ENCODE measurements around the gene PTPRB.

PTPRB gene

DNA sequence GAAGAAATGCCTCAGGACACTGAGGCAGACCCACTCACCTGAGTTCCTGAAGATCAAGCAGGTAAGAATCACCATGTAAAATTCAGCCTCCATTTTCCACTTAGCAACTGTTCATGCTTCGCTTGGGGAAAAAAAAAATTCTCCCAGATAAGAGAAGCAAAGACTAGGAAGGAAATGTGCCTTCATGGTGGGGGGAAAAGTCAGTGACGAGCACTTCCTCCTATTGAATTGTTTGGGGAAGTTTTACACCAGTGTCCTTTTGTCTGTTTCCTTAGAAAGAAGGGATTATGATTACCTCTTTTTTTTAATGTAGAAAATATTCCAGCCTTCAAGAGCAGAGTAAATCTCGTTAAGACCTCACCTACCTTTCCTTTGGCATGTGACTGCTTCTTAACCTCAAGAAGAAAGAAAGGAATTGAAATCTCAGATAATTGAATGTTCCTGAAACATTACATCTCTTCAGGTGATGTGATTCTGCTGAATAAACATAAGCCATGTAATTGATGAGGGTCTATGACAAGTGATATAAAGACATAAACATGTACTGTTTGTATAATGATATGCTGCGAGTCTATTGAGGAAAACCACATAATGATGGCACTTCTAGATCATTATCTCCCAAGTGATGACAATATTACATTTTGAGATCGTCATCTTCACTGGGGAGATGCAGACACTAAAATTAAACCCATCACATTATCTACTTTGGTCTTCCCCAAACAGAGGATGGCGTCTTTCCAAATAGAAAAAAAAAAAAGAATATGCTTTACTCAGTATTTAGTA lies at the start of gene PTPRB:
TSS of gene PTPRB (minus strand) at position 127 of the 783 bp plus-strand sequence. CDS start at position 93, 34 bp downstream.
- no peak for DNase-seq

DNA sequence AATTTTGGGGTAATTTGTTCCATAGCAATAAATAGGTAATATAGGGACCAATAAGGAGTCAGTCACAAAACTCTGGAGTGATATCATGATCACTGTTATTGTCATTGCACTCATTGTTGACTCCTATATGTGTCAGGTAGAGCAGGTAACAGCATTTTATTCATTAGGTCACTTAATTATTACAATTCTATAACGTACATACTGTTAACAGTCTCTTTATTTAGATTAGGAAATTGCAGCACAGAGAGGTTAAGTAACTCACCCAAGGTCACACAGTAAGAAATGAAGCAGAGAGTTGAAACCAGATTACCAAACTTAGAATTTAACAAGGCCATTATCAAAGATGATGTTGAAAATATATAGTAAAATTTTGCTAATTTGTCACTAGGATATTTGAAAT lies 49.7 kb upstream of the PTPRB start:
- no peak for DNase-seq

DNA sequence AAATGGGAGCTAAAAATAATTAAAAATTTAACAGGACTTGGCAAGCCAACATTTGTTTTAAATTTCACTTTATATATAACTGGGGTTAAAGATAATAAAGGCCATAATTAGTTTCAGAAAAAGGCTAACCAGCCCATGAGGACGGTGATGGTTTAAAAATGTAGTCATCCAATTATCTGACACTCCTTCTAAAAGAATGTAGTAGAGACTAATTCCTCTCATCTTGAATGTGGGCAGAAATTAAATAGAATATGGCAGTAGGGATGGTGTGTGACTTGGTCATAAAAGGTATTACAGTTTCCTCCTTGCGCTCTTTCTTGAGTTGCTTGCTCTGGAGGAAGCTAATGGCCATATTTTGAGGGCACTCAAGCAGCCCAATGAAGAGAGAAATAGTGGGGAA lies 49.1 kb upstream of the PTPRB start:
- DNase-seq, result no peak

DNA sequence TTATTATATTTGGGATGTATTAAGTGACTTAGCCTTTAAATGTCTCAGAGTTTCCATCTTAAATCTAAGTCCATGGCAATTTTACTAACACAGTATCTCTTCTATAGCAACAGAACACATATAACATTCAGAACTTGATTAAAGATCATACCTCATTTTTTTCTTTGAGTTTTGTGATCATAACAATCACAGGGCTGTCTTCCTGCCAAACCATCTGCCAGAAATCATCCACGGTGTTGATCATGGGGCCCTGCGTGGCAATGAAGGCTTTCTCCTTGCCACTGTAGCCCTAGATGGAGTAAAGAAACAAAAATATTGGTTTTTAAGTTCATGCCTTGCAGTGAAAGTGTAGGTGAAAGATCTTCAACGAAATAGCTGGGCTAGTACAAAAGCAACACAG lies 46.7 kb upstream of the PTPRB start:
- DNase-seq, result no peak

DNA sequence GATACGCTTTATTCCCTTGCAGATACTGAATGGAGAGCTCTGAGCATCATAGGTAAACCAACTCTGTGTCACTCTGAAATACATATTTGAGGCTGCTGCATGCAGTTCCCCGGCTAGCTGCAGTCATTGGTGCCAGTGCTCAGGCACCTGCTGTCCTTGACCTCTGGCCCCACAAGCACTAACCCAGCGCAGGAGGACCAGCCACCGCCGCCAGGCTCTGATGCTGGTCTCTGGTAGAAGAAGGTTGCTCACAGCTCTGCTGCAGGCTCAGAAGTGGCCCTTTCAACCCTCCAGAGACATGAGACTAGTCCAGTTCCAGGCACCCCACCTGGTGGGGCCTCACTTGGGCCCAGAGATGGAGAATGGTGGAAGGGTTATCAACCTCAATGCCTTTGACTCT lies 34.5 kb upstream of the PTPRB start:
- DNase-seq, result no peak

DNA sequence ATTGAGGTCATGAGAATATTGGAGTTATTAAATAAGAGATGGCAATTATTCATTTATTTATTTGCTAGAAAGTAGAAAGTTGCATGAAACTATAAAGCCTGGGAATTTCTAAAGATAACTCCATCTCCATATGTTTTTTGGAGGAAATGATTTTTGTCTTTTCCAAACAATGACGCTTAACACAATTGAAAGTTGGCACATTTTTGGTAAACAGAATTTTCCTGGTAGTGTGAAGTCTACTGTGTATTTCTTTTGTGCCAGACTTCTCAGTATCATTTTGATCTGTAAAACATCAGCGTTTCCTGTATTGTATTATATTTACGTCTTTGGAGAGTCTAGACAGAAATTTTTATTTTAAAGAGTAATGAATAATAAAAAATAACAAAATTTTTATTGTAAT lies 33.7 kb upstream of the PTPRB start:
- no peak for DNase-seq

DNA sequence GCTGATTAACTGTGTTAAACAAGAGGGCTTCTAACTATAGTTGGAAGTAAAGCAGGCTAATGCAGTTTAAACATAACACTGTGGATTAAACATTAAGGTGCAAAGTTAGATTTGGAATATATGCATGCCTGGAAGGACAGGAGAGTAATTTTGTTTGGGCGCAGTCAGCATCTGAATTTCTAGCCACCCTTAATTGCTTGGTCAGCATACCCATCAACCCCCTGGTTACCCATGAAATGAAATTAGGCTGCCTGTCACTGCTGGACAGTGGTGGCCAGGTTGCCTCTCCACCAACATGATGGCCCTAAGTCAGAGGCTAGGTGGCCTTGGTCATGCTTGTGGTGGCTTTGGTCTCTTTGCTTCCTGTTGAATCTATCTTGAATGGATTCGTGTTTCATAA lies 30.0 kb upstream of the PTPRB start:
- DNase-seq, result no peak

DNA sequence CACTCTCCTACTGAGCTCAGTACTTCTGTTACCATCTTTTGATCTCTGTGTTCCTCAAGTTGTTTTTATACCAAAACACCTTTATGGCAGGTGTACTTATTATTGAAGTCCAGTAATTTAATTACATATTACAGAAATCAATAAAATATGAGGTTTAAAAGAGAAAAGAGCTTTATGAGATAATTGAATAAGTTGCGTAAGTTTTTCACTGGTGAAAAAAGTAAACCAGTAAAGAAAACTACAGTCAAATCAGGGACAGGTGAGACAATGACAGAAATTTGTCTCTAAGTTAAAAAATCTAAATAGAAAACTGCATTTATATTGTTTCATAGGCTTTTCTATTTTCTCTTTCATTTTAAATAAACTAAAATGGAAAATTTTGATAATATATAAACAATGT lies 29.1 kb upstream of the PTPRB start:
- DNase-seq, result no peak

DNA sequence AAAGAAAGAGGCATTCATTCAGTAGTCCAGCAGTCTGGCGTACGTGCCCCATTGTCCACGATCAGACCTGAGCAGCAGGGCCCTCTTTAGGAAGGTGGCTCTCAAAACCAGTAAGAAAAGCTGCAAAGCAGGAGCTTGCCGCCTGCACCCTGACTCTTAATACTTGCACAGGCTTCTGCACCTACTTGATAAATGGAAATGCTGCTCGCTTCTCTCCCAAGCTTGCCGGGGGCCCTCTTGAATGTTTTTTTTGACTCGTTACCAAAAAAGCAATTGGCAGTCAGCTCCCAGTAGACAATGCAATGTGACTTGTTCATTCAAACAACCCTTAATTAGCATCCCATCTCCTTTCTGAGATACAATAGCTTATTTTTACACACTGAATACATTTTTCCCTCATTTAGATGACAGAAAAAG lies 27.2 kb upstream of the PTPRB start:
- peak; percentile 49 for DNase-seq

DNA sequence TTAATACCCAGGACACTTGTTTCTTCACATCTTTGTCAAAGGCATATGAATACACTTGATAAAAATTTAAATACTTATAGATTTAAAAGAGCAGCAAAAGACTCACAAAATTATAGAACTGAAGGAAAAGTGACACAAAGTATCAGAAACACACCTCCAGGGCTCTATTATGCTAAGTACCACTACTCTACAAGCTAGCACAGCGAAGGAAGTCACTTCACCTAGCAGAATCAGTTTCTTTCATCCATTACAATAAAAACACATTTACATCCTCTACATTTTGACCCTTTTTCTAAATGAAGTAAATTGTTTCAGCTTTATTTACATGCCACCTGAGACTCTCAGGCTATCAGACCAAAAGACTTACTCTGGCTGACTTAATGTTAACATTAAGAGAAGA lies 26.6 kb upstream of the PTPRB start:
- no peak for DNase-seq

DNA sequence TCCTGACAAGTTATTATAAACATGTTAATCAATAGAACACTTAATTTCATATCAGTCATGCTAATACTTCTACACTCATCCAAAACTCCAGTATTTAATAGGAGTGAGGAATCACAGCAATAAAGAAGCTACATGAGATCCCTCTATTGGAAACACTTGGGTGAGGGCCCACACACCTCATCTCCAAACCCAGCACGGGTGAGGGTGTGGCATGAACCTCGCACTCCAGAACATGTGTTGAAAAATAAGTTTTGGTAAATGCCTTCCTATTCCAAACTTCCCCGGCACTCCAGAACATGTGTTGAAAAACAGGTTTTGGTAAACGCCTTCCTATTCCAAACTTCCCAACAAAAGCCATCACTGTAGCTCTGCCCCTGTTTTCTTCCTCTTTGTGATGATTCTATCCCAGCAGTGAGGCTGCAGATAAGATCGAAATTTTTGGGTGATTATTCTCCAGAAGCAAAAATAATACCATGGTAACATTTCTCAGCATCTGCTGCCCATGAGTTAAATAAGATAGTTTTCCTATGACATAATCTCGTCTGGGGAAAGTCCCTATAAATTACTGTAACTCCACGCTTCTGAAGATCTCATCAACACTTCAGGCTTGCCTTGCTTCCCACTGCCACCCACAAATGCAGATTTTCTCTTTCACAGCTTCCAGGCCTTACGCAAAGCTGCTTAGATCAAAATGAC lies 24.4 kb upstream of the PTPRB start:
- peak; percentile 22 for DNase-seq

DNA sequence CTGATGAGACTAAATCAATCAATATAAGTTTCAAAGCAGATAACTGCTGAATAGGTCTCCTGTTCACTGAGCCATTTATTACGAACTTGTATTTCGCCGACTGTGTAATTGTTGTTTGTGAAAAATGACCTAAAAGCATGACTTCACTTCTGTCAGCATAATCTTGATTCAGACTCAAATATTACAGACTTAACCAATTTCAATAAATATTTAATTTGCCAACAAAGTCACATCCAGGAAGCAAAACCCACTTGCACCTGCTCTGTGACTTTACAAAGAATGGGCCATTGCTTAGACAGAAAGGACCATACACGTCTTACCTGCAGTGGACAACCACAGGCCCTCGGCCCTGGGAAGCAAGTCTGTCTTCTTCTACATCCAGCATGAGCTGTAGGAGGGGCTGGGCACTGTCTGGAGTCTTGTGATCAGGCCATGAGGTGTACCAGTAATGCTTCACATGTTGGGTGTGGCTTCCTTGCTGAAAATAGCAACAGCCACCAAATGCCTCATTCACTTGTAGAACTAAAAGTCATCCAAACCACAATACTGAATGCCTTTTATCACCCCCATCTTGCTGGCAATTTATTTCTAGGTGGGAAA lies 23.5 kb upstream of the PTPRB start:
- DNase-seq, result no peak

DNA sequence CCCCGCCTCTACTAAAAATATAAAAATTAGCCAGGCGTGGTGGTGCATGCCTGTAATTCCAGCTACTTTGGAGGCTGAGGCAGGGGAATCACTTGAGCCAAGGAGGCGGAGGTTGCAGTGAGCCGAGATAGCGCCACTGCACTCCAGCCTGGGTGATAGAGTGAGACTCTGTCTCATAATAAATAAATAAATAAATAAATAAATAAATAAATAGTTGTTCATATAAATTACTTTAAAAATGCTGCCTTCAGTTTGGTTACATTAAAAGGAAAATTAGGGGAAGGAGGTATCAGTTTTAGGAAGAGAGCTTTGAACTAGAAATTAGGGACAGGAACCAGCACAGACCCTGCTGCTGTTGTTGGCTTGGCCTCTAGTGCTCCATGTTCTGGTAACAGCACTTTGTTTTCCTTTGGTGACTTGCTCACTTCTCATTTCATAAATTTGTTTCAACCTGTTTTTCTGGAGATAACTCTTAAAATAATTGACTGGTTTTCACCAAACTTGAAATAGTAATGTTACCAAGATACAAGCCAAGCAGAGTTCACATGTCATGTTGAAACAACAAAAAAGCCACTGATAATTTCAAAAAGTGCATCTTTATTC lies 22.9 kb upstream of the PTPRB start:
- DNase-seq, result no peak

DNA sequence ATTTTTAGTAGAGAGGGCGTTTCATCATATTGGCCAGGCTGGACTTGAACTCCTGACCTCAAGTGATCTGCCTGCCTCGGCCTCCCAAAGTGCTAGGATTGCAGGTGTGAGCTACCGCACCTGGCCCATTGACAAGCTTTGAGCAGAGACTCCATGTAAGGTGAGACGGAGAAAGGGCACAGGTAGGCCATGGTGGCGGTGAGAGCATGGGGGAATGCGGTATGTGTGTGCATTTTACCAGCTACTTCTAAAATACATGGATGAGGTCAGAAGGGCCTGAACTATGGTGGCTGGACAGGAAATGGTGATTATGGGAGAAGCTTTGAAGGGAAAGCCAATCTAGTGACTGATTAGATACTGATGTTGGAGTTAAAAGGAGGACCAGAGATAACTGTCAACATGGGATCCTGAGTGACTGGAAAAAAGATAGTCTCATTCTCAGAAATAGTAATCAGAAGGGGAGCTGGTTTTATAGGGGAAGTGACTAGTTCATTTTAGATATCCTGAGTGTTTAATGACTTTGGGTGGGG lies 21.9 kb upstream of the PTPRB start:
- no peak for DNase-seq

DNA sequence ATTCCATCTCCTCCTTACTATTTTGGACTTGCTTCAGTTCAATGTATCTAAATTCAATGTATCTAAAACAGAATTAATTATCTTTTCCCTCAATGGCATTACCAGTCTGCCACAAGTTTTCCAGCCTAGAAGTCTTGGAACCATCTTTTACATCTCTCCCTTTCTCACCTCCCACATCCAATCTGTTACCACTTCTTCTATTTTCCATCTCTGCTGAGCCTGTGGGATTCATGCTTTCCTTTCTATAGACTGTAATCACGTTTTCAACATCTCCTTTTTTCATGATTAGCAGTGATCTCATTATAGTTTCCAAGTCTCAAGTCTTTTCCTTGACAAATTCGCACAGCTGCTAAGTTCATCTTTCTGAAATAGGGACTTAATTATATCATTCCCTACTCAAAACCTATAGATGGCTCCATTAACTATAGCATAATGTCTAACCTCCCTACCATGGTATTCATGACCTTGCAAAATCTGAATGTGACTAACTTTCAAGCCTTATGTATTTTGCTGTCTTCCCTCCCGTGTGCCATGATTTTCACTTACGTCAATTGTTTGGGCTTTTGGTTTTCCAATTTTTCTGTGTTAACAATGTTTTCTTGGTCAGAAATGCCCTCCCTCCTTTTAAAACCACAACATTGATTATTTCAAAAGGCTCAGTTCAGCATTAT lies 20.5 kb upstream of the PTPRB start:
- DNase-seq, result no peak

DNA sequence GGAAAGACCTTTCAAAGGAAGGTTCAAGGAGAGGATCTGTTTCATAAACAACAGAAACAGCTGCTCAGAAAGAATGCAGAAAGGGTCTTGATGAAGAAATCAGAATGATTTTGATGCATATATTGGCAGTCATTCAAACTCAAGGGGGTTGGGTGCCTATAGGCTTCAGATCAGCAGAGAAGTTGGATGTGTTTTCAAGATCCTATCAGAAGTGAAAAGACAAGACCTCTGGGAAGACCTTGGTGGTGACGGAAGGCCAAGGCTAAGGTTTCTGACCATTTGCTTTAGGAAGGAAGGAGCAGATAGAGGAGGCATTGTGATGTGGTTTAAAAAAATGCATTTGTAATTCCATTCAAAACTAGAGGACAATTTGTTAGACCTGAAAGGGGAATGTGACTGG lies 15.2 kb upstream of the PTPRB start:
- no peak for DNase-seq

DNA sequence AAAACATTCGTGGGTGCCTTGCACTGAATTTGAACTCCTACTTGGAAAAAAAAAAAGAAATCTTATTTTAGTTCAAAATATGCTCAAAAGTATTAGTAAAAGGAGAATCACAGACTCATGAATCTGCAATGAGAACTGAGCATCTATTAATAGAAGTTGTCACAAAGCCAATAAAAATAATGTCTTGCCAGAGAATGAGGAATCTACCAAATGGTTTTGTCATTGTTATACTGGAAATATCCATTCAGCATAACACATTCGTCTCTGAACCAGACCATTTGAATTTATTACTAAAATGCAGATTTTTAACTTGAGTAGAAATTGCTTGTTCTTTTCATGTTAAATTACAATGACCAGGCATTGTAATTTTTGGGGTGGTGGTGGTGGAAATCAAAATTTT lies 11.6 kb upstream of the PTPRB start:
- peak; percentile 29 for DNase-seq

DNA sequence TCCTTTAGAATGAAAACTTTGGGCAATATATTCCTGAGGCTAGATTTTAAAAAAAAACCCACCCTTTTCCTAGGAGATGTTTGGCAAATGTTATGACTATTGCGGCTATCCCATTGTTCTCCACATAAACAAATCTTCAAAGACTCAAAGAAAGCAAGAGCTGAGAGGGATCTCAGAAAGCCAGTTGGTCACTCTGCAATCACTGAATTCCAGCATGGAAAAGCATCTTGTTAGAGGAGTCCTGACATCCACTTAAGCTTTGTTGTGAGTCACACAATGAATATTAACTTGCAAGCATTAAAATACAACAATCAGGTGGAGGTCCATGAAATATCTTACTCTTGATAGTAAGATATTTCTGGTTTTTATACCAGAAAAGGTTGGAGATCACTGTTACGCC lies 11.0 kb upstream of the PTPRB start:
- DNase-seq, result no peak

DNA sequence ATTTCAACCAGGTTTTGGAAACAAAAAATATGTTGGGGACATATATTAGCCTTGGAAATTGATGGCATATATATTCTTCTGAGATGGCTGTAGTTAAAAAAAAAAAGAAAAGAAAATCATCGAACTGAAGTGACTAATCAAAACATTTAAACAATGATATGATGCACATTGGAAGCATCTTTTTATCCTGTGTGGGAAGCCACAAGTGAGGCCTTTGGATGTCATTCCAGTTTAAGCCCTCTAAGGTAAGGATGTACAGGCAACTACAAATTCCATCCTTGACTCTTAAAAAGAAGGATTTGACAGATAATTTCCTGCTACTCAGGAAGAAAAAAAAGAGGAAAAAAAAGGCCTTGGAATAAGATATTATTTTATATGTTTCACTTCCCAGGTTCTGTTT lies 9.6 kb upstream of the PTPRB start:
- DNase-seq, result no peak

DNA sequence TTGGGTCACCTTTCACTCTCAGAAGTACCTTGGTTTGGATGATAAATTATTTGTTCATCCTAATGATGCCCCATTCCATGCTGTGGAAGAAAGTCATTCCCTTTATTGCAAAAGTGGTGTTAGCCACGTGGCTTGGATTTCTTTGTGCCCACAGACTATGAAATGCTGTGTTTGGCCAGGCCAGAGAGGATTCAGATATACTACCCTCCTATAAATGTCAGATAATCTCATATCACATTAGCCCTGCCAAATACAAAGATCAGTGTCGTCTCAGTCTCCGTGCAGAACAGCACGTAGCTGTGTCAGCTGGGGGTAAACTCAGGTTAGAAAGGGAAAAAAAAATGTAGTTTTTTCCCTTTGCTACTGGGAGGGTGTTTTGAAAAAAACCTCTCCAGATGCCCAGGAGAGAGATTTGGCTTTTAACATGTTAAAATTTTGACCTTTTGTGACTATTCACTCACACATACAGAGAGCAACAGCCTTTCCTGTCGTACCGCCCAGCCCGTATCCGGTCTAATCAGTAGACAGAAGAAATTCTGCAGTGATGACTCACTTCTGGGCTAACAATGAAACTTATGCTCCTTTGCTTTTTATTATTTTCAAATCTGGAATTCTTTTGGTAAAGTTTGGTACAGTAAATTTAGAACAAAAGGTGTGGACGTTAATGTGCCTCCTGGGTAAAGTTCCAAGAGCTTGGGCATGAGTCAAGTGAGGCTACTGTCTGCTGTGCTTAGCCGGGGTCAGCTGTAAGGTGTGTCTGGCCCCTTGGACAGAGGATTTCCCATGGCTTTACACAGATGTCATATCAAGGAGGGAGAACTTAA lies 8.5 kb upstream of the PTPRB start:
- peak; percentile 19 for DNase-seq

DNA sequence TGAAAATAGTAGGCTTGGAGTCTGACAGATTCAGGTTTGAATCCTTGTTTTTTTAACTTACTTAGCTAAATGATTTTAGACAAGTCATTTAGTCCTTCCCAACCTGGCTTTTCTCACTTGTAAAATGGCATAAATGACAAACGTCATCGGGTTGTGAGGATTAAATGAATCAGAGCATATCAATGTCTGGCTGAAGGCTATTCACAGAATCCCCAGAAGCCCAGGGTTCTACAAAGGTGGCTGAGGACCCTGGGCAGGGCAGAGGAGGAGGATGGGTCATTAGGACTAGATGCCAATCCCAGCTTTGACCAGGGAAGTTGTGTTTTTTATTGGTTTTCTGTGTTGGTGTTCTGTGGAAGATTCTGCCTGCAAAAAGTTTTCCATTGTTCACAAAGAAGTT lies 7.6 kb upstream of the PTPRB start:
- no peak for DNase-seq

DNA sequence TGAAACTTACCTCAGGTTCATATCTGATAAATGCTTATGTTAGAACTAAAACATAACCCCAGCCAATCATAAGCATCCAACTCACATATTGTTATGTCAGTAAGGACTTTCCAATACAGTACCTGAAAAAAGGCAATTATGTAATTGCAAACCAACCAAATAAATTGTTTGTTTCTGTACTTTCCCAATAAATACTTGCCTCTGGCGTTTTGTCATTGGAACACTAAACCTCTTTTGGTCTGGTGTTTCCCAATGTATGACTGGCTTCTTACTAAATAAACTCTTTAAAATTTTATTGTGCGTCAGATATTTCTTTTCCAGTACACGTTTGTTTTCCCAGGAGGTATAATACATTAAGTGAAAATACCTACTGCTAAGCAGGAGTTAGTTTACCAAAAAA lies 6.7 kb upstream of the PTPRB start:
- DNase-seq, result no peak
